Retinal pigment epithelial cell (primary cell): ENCODE measurements around the gene ZNF24.
A peak's percentile ranks its signal among the peaks of the same experiment; 100 is the strongest.

Experiments
- DNase-seq: peaks from one replicate; pipeline ENCODE4 v3.0.0-alpha.2; 2010; ENCODE audit warnings: low read depth
- H3K4me3 ChIP-seq: 2 replicates; pipeline ENCODE4 v1.5.1; 2011; ENCODE audit warnings: mild to moderate bottlenecking, low read length, control low read depth, moderate library complexity
- TF ChIP-seq, protein P1 (sequence below): conservative IDR thresholded peaks from 2 replicates; pipeline ENCODE4 v1.5.1; 2011; ENCODE audit warnings: low read depth, low read length, control low read depth, inconsistent platforms

Gene ZNF24

DNA sequence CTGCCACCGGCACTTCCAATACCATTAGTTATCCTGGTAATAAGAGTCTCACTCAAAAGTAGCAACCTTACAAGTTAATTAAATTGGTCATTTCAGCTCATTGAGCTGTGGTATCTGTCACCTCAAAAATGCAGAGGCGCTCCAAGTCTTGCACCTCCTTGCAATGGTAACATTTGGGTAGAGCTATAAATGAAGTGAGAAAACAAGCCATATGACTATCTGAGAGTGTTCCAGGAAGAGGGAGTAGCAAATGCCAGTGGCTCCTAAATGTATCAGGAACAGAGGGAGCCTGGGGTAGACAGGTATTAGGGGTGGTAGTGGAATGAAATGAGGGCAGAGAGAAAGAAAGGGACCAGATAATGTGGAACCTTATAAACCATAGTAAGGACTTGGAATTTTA lies 48.2 kb downstream of the ZNF24 start:
- no peak overlapping the region for H3K4me3 ChIP-seq
- DNase-seq = no peak
- TF ChIP-seq, protein P1, sequence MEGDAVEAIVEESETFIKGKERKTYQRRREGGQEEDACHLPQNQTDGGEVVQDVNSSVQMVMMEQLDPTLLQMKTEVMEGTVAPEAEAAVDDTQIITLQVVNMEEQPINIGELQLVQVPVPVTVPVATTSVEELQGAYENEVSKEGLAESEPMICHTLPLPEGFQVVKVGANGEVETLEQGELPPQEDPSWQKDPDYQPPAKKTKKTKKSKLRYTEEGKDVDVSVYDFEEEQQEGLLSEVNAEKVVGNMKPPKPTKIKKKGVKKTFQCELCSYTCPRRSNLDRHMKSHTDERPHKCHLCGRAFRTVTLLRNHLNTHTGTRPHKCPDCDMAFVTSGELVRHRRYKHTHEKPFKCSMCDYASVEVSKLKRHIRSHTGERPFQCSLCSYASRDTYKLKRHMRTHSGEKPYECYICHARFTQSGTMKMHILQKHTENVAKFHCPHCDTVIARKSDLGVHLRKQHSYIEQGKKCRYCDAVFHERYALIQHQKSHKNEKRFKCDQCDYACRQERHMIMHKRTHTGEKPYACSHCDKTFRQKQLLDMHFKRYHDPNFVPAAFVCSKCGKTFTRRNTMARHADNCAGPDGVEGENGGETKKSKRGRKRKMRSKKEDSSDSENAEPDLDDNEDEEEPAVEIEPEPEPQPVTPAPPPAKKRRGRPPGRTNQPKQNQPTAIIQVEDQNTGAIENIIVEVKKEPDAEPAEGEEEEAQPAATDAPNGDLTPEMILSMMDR = no peak

DNA sequence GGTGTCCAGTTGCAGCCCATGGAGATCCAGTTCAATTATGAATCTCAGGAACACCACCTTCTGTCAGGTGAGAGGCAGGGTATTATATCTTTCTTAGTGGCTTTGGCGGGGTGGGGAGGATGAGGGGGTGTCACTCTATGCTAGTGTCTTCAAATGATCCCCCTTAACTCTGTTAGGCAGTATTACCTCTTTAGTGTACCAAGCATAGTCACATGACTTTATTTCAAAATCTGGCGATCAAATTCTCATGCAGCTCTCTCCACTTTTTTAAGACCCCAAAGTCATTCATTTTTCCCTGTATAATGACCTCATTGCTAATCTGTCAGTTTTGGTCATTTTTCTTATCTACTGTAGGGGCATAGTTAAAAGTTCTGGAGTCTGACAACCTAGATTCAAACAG lies 53.1 kb downstream of the ZNF24 start:
- peak overlapping the region; percentile 92 for H3K4me3 ChIP-seq
- TF ChIP-seq, protein P1 = no peak

DNA sequence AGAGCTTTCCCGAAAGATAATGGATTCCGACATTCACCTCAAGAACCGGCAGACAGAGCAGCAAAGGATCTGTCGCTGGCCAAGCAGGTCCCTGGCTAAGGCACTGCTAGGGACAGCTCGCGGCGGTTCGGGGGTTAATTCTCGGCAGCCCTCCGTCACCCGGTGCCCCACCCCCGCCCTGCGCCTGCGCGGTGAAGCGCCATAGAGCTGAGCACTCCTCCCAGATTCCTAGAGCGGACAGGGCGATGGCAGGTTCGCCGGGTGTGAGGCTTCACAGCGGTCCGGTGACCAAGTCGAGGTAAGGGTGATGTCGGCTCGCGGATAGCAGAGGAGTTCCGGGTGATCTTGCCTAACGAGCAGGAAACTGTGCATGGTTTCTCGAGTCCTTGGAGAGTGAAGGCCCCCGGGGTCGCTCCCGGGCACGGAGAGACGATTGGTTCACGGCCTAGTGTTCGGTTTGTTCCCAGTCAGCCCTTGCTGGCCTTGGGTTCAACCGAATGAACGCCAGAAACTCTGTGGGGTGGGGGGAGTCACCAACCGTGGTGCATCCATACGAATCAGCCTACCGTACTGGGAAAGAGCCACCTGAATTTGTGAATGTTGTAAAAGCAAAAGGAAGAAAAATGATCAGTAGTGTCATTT lies 54.0 kb downstream of the ZNF24 start, which contains the start of gene ZSCAN30:
Gene ZSCAN30 (minus strand): TSS at position 136 of the 642 bp plus-strand sequence. CDS start 25,877 bp downstream, outside the sequence.
- H3K4me3 ChIP-seq = peak within 1 kb of the TSS; percentile 92
- DNase-seq = peak; percentile 82
- TF ChIP-seq, protein P1 = no peak

More for the DNA sequence above, 53.1 kb downstream of the ZNF24 start:
- DNase-seq = no peak

DNA sequence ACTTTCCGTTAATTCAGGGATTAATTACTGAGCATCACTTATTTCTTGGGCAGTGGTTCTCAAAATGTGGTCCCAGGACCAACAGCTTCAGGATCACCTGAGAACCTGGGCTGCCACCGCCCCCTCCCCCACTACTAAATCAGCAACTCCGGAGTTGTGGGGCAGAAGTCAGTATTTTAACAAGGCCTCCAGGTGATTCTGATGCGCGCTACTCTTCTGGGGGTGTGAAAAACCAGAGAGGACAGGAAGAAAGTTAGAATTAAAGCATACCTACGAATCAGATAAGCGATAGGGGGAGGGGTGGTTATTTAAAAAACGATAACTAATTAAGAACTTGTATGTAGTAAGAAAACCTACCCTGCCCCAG lies 54.5 kb downstream of the ZNF24 start:
- no peak for DNase-seq
- TF ChIP-seq, protein P1 = no peak

DNA sequence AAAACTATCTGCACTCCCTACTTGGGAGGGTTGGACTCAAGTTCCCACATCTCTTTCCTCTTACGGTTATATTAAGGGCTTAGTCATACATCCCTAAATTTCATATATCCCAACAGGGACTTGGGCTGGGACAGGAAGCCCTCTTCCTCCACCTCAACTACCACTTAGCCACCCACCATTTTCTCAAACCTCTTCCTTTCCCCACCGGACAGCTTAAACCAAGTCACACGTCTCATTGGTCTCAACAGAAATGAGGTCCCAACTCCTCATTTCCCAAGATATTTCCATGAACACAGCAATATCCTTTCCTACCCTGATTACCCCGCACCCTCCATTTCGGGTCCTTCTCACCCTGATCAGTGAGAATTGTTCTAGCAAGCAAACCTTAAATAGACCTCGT lies 54.9 kb downstream of the ZNF24 start:
- peak overlapping the region; percentile 92 for H3K4me3 ChIP-seq
- TF ChIP-seq, protein P1 = no peak
- DNase-seq = no peak

More for the DNA sequence above, 54.5 kb downstream of the ZNF24 start:
- H3K4me3 ChIP-seq = peak overlapping the region; percentile 92

DNA sequence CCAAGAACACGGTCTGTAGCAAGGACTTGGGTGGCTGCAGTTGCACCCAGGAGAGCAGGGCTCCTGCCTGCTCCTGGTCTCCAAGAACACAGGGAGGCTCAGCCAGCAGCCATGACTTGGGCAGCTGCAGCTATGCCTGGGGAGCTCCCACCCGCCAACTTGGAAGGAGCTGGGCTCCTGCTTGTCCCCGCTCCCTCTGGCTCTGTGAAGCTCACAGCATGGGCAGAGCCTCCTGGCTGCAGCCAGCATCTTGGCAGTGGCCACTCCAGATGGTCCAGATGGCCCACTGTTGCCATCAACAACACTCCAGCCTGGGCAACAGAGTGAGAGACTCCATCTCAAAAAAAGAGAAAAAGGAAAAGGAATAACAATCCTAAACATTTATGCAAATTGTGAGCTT lies 59.4 kb downstream of the ZNF24 start:
- no peak for DNase-seq
- TF ChIP-seq, protein P1 = no peak
- no peak overlapping the region for H3K4me3 ChIP-seq
